Measurements from ENCODE around the gene OR2T6.

DNA sequence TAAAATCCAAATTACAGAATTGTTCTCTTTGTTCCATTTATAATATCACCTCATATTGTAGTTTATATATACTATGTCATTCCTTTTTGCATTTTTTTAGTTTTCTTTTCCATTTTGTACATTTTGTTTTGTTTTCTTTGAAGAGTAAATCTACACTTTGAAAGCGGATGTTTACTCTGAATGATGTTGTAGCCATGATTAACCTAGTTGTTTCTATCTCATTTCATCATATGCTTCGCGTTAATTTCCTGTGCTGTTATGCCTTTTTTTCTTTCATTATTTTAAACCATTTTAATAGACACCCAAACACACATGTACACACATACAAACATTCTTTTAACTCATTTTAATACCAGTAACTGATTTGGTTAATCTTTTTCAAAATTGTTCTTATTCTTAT lies 5.3 kb downstream of the OR2T6 start:
- TF ChIP-seq, protein P1, sequence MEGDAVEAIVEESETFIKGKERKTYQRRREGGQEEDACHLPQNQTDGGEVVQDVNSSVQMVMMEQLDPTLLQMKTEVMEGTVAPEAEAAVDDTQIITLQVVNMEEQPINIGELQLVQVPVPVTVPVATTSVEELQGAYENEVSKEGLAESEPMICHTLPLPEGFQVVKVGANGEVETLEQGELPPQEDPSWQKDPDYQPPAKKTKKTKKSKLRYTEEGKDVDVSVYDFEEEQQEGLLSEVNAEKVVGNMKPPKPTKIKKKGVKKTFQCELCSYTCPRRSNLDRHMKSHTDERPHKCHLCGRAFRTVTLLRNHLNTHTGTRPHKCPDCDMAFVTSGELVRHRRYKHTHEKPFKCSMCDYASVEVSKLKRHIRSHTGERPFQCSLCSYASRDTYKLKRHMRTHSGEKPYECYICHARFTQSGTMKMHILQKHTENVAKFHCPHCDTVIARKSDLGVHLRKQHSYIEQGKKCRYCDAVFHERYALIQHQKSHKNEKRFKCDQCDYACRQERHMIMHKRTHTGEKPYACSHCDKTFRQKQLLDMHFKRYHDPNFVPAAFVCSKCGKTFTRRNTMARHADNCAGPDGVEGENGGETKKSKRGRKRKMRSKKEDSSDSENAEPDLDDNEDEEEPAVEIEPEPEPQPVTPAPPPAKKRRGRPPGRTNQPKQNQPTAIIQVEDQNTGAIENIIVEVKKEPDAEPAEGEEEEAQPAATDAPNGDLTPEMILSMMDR (conservative IDR thresholded peaks at IDR 0.05; ENCODE audit: low read depth, low read length) = no peak
- TF ChIP-seq EZH2 (IDR thresholded peaks at IDR 0.05; ENCODE audit: borderline replicate concordance, low read depth, low read length, poor library complexity, severe bottlenecking) = no peak
